Smooth muscle cell (in vitro differentiated cells): ENCODE results near the gene CNKSR1. TPM values are rescaled to one million over a fixed set of nuclear protein-coding genes. Genes with fewer than 3 reads are reported as not detected.

Source experiments
- DNase-seq: peaks from one replicate; lab custom pipeline; 2025; ENCODE audit not compliant: unreplicated experiment; lab: John Stamatoyannopoulos, UW
- H2AFZ ChIP-seq: fragments of 200-600 bp; sonication (generic); 2 replicates; pipeline ENCODE4 v1.6.0; 2016; ENCODE audit warnings: antibody characterized with exemption, low read depth, mild to moderate bottlenecking
- H3F3A ChIP-seq: fragments of 200-600 bp; sonication (generic); 2 replicates; pipeline ENCODE4 v1.6.0; 2017; ENCODE audit warnings: antibody characterized with exemption, low read depth
- H3K27ac ChIP-seq: fragments of 200-600 bp; sonication (generic); 2 replicates; pipeline ENCODE4 v1.5.1; 2016; ENCODE audit warnings: low read depth, mild to moderate bottlenecking
- H3K27me3 ChIP-seq: fragments of 200-600 bp; sonication (generic); 2 replicates; pipeline ENCODE4 v1.6.1; 2016; ENCODE audit warnings: low read depth, mild to moderate bottlenecking
- H3K36me3 ChIP-seq: fragments of 200-600 bp; sonication (generic); 2 replicates; pipeline ENCODE4 v1.5.1; 2016; ENCODE audit warnings: low read depth
- H3K4me1 ChIP-seq: fragments of 200-600 bp; sonication (generic); 2 replicates; pipeline ENCODE4 v1.5.1; 2016; ENCODE audit warnings: low read depth
- H3K4me2 ChIP-seq: fragments of 200-600 bp; sonication (generic); 2 replicates; pipeline ENCODE4 v1.6.0; 2016; ENCODE audit warnings: mild to moderate bottlenecking
- H3K4me3 ChIP-seq: fragments of 200-600 bp; sonication (generic); 2 replicates; pipeline ENCODE4 v1.5.1; 2016; ENCODE audit warnings: mild to moderate bottlenecking
- H3K79me2 ChIP-seq: fragments of 200-600 bp; sonication (generic); 2 replicates; pipeline ENCODE4 v1.6.0; 2016; ENCODE audit warnings: low read depth, mild to moderate bottlenecking
- H3K9ac ChIP-seq: fragments of 200-600 bp; sonication (generic); 2 replicates; pipeline ENCODE4 v1.6.0; 2016; ENCODE audit warnings: low read depth
- H3K9me3 ChIP-seq: fragments of 200-600 bp; sonication (generic); replicated peaks from 2 replicates; pipeline ENCODE4 v1.5.1; 2016; ENCODE audit warnings: low read depth
- H4K20me1 ChIP-seq: fragments of 200-600 bp; sonication (generic); 2 replicates; pipeline ENCODE4 v1.6.0; 2016; ENCODE audit warnings: low read depth
- WGBS: methylation state at CpG from one replicate; pipeline ENCODE4 v1.1.7; 2016; ENCODE audit warnings: low lambda C conversion rate; 5-methylcytosine and 5-hydroxymethylcytosine counted together
- polyA plus RNA-seq: library from polyadenylated mRNA; unstranded; fragments of >200 nt; fragmentation: Nextera tagmentation; extraction: Ambion mirVana; gene quantifications from 2 replicates; pipeline ENCODE4 v1.2.1, GENCODE V29; 2016
- total RNA-seq: library from RNA; depleted of rRNA; stranded (reverse); fragments of >200 nt; gene quantifications from 2 replicates; pipeline ENCODE4 v1.2.3, GENCODE V29; 2014
- TF ChIP-seq, protein P1 (sequence below): fragments of 200-600 bp; sonication (generic); IDR thresholded peaks from 2 replicates; pipeline ENCODE4 v1.5.1; 2017; ENCODE audit warnings: borderline replicate concordance, mild to moderate bottlenecking, antibody characterized with exemption; ENCODE audit not compliant: insufficient read depth, poor library complexity, severe bottlenecking

CNKSR1 gene
- total and polyA plus RNA-seq, 2 experiments from 2014 or later = 1.4 to 6.6 TPM

DNA sequence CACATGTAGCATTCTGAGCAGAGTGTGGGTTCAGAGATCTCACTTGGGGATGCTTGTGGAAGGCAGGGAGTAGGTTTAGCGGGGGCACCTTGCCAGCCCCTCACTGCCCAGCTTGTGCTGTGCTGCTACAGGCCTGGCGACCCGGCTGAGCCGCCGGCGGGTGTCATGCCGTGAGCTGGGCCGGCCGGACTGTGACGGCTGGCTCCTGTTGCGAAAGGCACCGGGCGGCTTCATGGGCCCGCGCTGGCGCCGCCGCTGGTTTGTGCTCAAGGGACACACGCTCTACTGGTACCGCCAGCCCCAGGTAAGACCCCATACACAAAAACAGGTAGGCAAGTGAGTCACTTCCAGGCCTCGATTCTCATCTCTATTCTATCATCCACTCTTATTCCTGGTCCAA, 7.6 kb downstream of the CNKSR1 start:
- TF ChIP-seq, protein P1, sequence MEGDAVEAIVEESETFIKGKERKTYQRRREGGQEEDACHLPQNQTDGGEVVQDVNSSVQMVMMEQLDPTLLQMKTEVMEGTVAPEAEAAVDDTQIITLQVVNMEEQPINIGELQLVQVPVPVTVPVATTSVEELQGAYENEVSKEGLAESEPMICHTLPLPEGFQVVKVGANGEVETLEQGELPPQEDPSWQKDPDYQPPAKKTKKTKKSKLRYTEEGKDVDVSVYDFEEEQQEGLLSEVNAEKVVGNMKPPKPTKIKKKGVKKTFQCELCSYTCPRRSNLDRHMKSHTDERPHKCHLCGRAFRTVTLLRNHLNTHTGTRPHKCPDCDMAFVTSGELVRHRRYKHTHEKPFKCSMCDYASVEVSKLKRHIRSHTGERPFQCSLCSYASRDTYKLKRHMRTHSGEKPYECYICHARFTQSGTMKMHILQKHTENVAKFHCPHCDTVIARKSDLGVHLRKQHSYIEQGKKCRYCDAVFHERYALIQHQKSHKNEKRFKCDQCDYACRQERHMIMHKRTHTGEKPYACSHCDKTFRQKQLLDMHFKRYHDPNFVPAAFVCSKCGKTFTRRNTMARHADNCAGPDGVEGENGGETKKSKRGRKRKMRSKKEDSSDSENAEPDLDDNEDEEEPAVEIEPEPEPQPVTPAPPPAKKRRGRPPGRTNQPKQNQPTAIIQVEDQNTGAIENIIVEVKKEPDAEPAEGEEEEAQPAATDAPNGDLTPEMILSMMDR = no peak
- Histone ChIP-seq H3K4me3 (no peak overlapping the region), H3K27me3 (no peaks in the 10 kb centered on the region), H3K4me1 (no peaks in the 10 kb centered on the region), H2AFZ (no peak overlapping the region), H3K9ac (no peak overlapping the region), H3K79me2 (no peaks in the 10 kb centered on the region), H3K4me2 (no peak overlapping the region), H4K20me1 (no peaks in the 10 kb centered on the region), H3F3A (no peaks in the 10 kb centered on the region), H3K36me3 (no peaks in the 10 kb centered on the region), H3K27ac (no peak overlapping the region), H3K9me3 (no peaks in the 10 kb centered on the region)
- DNase-seq = no peak
- 97% methylated on average over 21 of the region's 21 CpGs for WGBS

DNA sequence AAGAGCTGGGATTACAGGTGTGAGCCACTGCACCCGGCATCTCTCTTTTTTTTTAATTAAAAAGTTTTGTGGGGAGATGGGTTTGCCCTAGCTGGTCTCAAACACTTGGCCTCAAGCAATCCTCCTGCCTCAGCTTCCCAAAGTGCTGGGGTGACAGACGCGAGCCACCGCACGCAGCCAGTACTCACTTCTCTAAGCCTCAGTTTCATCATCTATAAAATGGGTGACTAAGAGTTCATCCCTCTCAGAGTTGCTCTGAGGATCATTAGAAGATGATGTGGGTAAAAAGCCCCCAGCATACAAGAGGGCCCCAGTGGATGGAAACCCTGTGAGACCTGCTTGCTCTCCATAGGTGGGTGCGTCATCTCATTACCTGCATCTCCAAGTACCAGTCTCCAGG, 10.6 kb downstream of the CNKSR1 start:
- Histone ChIP-seq H2AFZ (no peak overlapping the region), H3K27ac (no peak overlapping the region), H4K20me1 (no peaks in the 10 kb centered on the region), H3K79me2 (no peaks in the 10 kb centered on the region), H3K36me3 (no peaks in the 10 kb centered on the region), H3K4me2 (no peak overlapping the region), H3K27me3 (no peaks in the 10 kb centered on the region), H3K4me1 (no peaks in the 10 kb centered on the region), H3K9ac (no peak overlapping the region), H3K9me3 (no peaks in the 10 kb centered on the region), H3K4me3 (no peak overlapping the region), H3F3A (no peaks in the 10 kb centered on the region)
- WGBS = 100% methylated on average over 6 of the region's 6 CpGs
- TF ChIP-seq, protein P1 = no peak
- DNase-seq = no peak

DNA sequence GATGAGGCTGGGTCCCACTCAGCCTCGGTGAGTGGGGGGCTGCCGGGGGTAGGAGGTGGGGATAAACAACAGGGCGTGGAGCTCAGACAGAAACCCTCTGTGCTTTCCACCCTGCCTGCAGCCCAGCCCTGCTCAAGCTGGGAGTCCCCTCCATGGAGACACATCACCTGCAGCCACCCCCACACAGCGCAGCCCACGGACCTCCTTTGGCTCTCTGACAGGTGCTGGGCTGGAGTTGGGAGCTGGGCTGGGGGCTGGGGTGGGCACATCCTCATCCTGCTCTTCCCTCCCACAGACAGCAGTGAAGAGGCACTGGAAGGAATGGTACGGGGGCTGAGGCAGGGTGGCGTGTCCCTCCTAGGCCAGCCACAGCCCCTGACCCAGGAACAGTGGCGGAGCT, 11.2 kb downstream of the CNKSR1 start:
- DNase-seq = no peak
- H3K4me2 ChIP-seq = no peak overlapping the region
- H3K36me3 ChIP-seq = no peaks in the 10 kb centered on the region
- H3F3A ChIP-seq = no peaks in the 10 kb centered on the region
- TF ChIP-seq, protein P1 = no peak
- H3K4me3 ChIP-seq = no peak overlapping the region
- no peak overlapping the region for H3K9ac ChIP-seq
- no peaks in the 10 kb centered on the region for H3K79me2 ChIP-seq
- no peaks in the 10 kb centered on the region for H4K20me1 ChIP-seq
- H3K9me3 ChIP-seq = no peaks in the 10 kb centered on the region
- 97% methylated on average over 8 of the region's 8 CpGs for WGBS
- no peak overlapping the region for H2AFZ ChIP-seq
- no peaks in the 10 kb centered on the region for H3K4me1 ChIP-seq
- H3K27ac ChIP-seq = no peak overlapping the region
- no peaks in the 10 kb centered on the region for H3K27me3 ChIP-seq

DNA sequence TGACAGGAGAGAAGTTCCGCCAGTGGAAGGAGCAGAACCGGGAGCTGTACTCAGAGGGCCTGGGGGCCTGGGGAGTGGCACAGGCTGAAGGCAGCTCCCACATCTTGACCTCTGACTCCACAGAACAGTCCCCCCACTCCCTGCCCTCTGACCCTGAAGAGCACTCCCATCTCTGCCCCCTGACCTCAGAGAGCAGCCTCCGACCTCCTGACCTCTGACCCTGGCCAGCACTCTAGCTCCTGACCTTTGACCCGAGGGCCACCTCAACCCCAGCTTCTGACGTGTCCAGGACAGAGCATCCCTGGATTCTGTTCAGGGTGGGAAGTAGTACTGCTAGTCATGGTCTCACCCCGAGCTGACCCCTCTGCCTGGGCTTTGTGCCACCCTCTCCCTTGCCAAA, 12.0 kb downstream of the CNKSR1 start:
- DNase-seq = no peak
- Histone ChIP-seq H3K4me3 (no peak overlapping the region), H3K4me2 (no peak overlapping the region), H4K20me1 (no peaks in the 10 kb centered on the region), H3F3A (no peaks in the 10 kb centered on the region), H3K27me3 (no peaks in the 10 kb centered on the region), H3K36me3 (no peaks in the 10 kb centered on the region), H3K27ac (no peak overlapping the region), H3K9me3 (no peaks in the 10 kb centered on the region), H3K9ac (no peak overlapping the region), H3K4me1 (no peaks in the 10 kb centered on the region), H2AFZ (no peak overlapping the region), H3K79me2 (no peaks in the 10 kb centered on the region)
- TF ChIP-seq, protein P1 = no peak
- 96% methylated on average over 6 of the region's 6 CpGs for WGBS
